ENCODE results near the gene RAB11A.

RAB11A gene

DNA sequence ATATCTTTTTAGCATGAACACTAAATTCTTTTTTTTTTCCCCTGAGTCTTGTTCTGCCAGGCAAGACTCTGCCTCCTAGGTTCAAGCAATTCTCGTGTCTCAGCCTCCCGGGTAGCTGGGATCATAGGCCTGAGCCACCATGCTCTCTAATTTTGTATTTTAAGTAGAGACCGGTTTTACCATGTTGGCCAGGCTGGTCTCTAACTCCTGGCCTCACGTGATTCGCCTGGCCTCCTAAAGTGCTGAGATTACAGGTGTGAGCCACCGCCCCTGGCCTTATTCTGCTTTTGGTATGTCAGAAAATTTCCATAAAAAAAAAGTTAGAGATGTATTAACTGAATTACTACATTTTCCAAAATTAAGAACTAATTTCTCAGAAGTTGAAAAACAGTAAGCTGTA, 14.3 kb downstream of the RAB11A start:
- in situ Hi-C loops (cut with HindIII; ENCODE audit: low sequenced_read_pairs), result no loop called here
- H3K4me3 ChIP-seq (ENCODE audit: low read depth, low read length), result no peak overlapping the region
- DNase-seq (ENCODE audit: low read depth), result no peak
- TF ChIP-seq, protein P1, sequence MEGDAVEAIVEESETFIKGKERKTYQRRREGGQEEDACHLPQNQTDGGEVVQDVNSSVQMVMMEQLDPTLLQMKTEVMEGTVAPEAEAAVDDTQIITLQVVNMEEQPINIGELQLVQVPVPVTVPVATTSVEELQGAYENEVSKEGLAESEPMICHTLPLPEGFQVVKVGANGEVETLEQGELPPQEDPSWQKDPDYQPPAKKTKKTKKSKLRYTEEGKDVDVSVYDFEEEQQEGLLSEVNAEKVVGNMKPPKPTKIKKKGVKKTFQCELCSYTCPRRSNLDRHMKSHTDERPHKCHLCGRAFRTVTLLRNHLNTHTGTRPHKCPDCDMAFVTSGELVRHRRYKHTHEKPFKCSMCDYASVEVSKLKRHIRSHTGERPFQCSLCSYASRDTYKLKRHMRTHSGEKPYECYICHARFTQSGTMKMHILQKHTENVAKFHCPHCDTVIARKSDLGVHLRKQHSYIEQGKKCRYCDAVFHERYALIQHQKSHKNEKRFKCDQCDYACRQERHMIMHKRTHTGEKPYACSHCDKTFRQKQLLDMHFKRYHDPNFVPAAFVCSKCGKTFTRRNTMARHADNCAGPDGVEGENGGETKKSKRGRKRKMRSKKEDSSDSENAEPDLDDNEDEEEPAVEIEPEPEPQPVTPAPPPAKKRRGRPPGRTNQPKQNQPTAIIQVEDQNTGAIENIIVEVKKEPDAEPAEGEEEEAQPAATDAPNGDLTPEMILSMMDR (IDR thresholded peaks at IDR 0.05; ENCODE audit: low read depth, low read length, missing control alignments), result no peak

GRCh38 chr15:65884511-65884910, 15.2 kb downstream of the RAB11A start:
- TF ChIP-seq, protein P1 (IDR thresholded peaks at IDR 0.05; ENCODE audit: low read depth, low read length, missing control alignments), result no peak
- DNase-seq (ENCODE audit: low read depth), result no peak
- no peak overlapping the region for H3K4me3 ChIP-seq (ENCODE audit: low read depth, low read length)
- in situ Hi-C loops (cut with HindIII; ENCODE audit: low sequenced_read_pairs), result no loop called here

GRCh38 chr15:65885668-65886218, 16.5 kb downstream of the RAB11A start:
- in situ Hi-C loops (cut with HindIII; ENCODE audit: low sequenced_read_pairs), result no loop called here
- no peak for DNase-seq (ENCODE audit: low read depth)
- no peak overlapping the region for H3K4me3 ChIP-seq (ENCODE audit: low read depth, low read length)
- TF ChIP-seq, protein P1 (IDR thresholded peaks at IDR 0.05; ENCODE audit: low read depth, low read length, missing control alignments), result no peak

- H3K4me3 ChIP-seq (ENCODE audit: low read depth, low read length), result no peak overlapping the region
- in situ Hi-C loops (cut with HindIII; ENCODE audit: low sequenced_read_pairs), result no loop called here
- TF ChIP-seq, protein P1 (IDR thresholded peaks at IDR 0.05; ENCODE audit: low read depth, low read length, missing control alignments), result no peak
- DNase-seq (ENCODE audit: low read depth), result no peak
Measured at GRCh38 chr15:65887565-65887964, 18.3 kb downstream of the RAB11A start.

GRCh38 chr15:65888981-65889380, 19.7 kb downstream of the RAB11A start:
- H3K4me3 ChIP-seq (ENCODE audit: low read depth, low read length), result no peak overlapping the region
- no peak for DNase-seq (ENCODE audit: low read depth)
- TF ChIP-seq, protein P1 (IDR thresholded peaks at IDR 0.05; ENCODE audit: low read depth, low read length, missing control alignments), result no peak
- in situ Hi-C loops (cut with HindIII; ENCODE audit: low sequenced_read_pairs), result no loop called here

GRCh38 chr15:65893060-65893459, 23.8 kb downstream of the RAB11A start:
- in situ Hi-C loops (cut with HindIII; ENCODE audit: low sequenced_read_pairs), result no loop called here
- TF ChIP-seq, protein P1 (IDR thresholded peaks at IDR 0.05; ENCODE audit: low read depth, low read length, missing control alignments), result no peak
- no peak for DNase-seq (ENCODE audit: low read depth)
- no peak overlapping the region for H3K4me3 ChIP-seq (ENCODE audit: low read depth, low read length)
